Gastroesophageal sphincter (tissue), 3 donors: ENCODE measurements around the gene SRRM1.

Experiments
- POLR2A ChIP-seq, 2 donors: fragments of 450-650 bp; IDR thresholded peaks; one replicate each; pipeline ENCODE4 v1.6.1; 2017; ENCODE audit warnings: antibody characterized with exemption in 2 of 2, mild to moderate bottlenecking in 2 of 2, moderate library complexity in 1 of 2
- TF ChIP-seq, protein P1 (sequence below), 4 experiments: fragments of 200-600 bp in 2 of 4; fragments of 450-650 bp in 2 of 4; sonication (generic) in 1 of 4; IDR thresholded peaks; one replicate each; pipeline ENCODE4 v1.5.1; 2017 to 2019; ENCODE audit warnings: antibody characterized with exemption in 4 of 4, mild to moderate bottlenecking in 2 of 4, moderate library complexity in 2 of 4

DNA sequence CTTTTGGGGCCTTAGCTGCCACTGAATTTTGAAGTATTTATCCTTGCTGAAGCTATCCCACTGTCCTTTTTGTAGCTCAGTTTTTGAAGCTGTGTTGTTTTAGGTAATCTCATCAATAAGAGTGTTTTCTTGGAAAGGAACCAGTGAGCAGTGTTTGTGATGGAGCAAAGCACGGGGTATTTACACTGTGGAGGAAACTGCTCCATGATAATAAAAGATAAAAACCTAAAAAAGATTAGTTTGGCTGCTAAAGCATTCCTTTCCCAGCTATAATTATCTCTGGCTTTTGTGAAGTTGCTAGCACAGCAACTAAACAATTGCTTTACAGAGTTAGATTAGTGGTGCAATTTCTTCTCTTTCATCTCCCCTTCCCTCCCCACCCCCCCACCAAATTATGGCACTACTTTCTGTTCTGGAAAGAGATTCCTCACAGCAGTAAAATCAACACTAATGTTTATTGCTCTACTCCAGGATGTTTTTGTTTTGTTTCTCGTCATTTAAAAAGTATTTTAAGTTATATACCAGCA, 21.5 kb downstream of the SRRM1 start:
- no peak for TF ChIP-seq POLR2A (IDR thresholded peaks at IDR 0.05)
- TF ChIP-seq, protein P1, sequence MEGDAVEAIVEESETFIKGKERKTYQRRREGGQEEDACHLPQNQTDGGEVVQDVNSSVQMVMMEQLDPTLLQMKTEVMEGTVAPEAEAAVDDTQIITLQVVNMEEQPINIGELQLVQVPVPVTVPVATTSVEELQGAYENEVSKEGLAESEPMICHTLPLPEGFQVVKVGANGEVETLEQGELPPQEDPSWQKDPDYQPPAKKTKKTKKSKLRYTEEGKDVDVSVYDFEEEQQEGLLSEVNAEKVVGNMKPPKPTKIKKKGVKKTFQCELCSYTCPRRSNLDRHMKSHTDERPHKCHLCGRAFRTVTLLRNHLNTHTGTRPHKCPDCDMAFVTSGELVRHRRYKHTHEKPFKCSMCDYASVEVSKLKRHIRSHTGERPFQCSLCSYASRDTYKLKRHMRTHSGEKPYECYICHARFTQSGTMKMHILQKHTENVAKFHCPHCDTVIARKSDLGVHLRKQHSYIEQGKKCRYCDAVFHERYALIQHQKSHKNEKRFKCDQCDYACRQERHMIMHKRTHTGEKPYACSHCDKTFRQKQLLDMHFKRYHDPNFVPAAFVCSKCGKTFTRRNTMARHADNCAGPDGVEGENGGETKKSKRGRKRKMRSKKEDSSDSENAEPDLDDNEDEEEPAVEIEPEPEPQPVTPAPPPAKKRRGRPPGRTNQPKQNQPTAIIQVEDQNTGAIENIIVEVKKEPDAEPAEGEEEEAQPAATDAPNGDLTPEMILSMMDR (IDR thresholded peaks at IDR 0.05), result no peak
